Endodermal cell (in vitro differentiated cells): ENCODE measurements around the gene SINHCAF. TPM values are rescaled to one million over a fixed set of nuclear protein-coding genes. Genes with fewer than 3 reads are reported as not detected.
"Not testable (repeated sequence)": the region's sequence is repeated elsewhere in the genome, so short reads cannot be mapped to it uniquely, and the experiment has no call there.

Experiments
- DNase-seq: peaks from one replicate; pipeline ENCODE4 v3.0.0-alpha.2; 2017
- H3K27ac ChIP-seq: 2 replicates; pipeline ENCODE4 v1.5.1; 2013; ENCODE audit warnings: mild to moderate bottlenecking, low read depth, low read length, moderate library complexity
- H3K27me3 ChIP-seq: 2 replicates; pipeline ENCODE4 v1.6.1; 2013; ENCODE audit warnings: mild to moderate bottlenecking, low read length, moderate library complexity; ENCODE audit not compliant: insufficient read depth, control insufficient read depth, poor library complexity, severe bottlenecking
- H3K36me3 ChIP-seq: 2 replicates; pipeline ENCODE4 v1.7.0; 2013; ENCODE audit warnings: mild to moderate bottlenecking, low read length, moderate library complexity; ENCODE audit not compliant: control insufficient read depth, insufficient read depth
- H3K4me1 ChIP-seq: one replicate; pipeline ENCODE4 v1.7.0; 2013; ENCODE audit warnings: low read length; ENCODE audit not compliant: control insufficient read depth, insufficient read depth
- H3K4me3 ChIP-seq: 2 replicates; pipeline ENCODE4 v1.5.1; 2013; ENCODE audit warnings: mild to moderate bottlenecking, low read length, moderate library complexity
- H3K9ac ChIP-seq: 2 replicates; pipeline ENCODE4 v1.6.1; 2013; ENCODE audit warnings: mild to moderate bottlenecking, low read length, moderate library complexity; ENCODE audit not compliant: poor library complexity, severe bottlenecking; ENCODE audit errors: extremely low read depth
- H3K9me3 ChIP-seq: 2 replicates; pipeline ENCODE4 v1.6.1; 2013; ENCODE audit warnings: mild to moderate bottlenecking, low read length, moderate library complexity; ENCODE audit not compliant: control insufficient read depth
- H3K27ac Mint-ChIP-seq: 2 replicates; pipeline ENCODE4 v1.8.0; 2020; ENCODE audit warnings: mixed read lengths
- H3K27me3 Mint-ChIP-seq: 2 replicates; pipeline ENCODE4 v1.8.0; 2021; ENCODE audit warnings: mild to moderate bottlenecking, mixed read lengths; ENCODE audit not compliant: insufficient read depth
- H3K36me3 Mint-ChIP-seq: 2 replicates; pipeline ENCODE4 v1.8.0; 2020; ENCODE audit warnings: low read depth, mixed read lengths
- H3K4me1 Mint-ChIP-seq: 2 replicates; pipeline ENCODE4 v1.8.0; 2020; ENCODE audit warnings: mixed read lengths
- H3K4me3 Mint-ChIP-seq: 2 replicates; pipeline ENCODE4 v1.8.0; 2020; ENCODE audit warnings: mild to moderate bottlenecking, moderate library complexity, mixed read lengths
- H3K9me3 Mint-ChIP-seq: 2 replicates; pipeline ENCODE4 v1.8.0; 2020; ENCODE audit warnings: mild to moderate bottlenecking, mixed read lengths
- WGBS, 2 experiments: methylation state at CpG; one replicate each; pipeline versions ENCODE4 v1.1.5 to v1.1.7; 2013; ENCODE audit warnings: missing lambda C conversion rate in 2 of 2, mixed read lengths in 1 of 2; ENCODE audit not compliant: insufficient coverage in 1 of 2, insufficient read length in 1 of 2; 5-methylcytosine and 5-hydroxymethylcytosine counted together
- total RNA-seq, 2 donors: library from RNA; stranded (reverse); fragmentation: NEBNext Ultra II Directional in 1 of 2; extraction: Animal tissue kit (Norgen Biotek cat#: 25700) in 1 of 2; gene quantifications; 2 replicates in 1 of 2; 3 replicates in 1 of 2; pipeline ENCODE4 v1.2.1, GENCODE V29; 2021
- TF ChIP-seq, protein P1 (sequence below): fragments of 200-600 bp; sonication (generic); conservative IDR thresholded peaks from 2 replicates; pipeline ENCODE4 v1.5.0; 2021; ENCODE audit warnings: antibody characterized with exemption, mild to moderate bottlenecking

Gene SINHCAF
- total RNA-seq, 2 donors from 2014 or later, result 323 to 779 TPM

DNA sequence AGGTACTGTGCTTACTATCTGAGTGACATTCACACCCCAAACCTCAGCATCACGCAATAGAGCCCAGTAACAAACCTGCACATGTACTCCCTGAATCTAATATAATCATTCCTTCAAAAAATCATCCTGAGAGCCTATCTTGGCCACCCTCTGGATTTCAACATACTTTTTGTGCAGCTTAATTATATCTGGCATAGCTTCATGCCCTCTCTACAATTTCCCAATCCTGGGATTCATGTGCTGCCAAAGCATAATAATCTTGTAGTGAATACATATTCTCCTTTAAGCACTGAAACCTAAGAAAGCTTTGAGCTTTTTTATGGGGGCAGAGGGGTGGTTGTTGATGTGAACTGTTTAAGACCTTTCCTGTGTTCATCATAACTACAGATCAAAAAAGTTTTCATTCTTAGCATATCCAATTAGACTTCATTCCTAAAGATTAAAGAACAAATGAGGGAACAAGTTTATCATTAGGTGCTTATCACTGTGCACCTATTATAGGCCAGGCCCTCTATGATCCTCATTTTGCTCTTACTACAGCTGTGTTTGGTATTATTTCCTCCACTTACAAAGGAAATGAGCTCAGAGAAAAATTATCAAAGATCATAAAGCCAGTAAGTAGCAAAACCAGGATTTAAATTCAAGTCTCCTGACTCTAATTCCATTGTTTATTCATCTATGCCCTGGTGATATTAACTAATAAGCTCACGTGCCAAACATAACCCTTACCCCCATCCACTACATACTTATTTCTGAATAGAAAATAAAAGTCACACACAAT lies 51.2 kb downstream of the SINHCAF start:
- no peak overlapping the region for H3K4me3 ChIP-seq
- no peak overlapping the region for H3K4me3 Mint-ChIP-seq
- no peak overlapping the region for H3K27ac Mint-ChIP-seq
- peaks cover 10% of the 10 kb centered on the region for H3K4me1 ChIP-seq
- H3K27ac ChIP-seq, result no peak overlapping the region
- no peaks in the 10 kb centered on the region for H3K27me3 Mint-ChIP-seq
- H3K27me3 ChIP-seq, result no peaks in the 10 kb centered on the region
- TF ChIP-seq, protein P1, sequence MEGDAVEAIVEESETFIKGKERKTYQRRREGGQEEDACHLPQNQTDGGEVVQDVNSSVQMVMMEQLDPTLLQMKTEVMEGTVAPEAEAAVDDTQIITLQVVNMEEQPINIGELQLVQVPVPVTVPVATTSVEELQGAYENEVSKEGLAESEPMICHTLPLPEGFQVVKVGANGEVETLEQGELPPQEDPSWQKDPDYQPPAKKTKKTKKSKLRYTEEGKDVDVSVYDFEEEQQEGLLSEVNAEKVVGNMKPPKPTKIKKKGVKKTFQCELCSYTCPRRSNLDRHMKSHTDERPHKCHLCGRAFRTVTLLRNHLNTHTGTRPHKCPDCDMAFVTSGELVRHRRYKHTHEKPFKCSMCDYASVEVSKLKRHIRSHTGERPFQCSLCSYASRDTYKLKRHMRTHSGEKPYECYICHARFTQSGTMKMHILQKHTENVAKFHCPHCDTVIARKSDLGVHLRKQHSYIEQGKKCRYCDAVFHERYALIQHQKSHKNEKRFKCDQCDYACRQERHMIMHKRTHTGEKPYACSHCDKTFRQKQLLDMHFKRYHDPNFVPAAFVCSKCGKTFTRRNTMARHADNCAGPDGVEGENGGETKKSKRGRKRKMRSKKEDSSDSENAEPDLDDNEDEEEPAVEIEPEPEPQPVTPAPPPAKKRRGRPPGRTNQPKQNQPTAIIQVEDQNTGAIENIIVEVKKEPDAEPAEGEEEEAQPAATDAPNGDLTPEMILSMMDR, result no peak
- peaks cover 59% of the 10 kb centered on the region for H3K36me3 Mint-ChIP-seq
- H3K9me3 ChIP-seq, result no peaks in the 10 kb centered on the region
- no peaks in the 10 kb centered on the region for H3K9me3 Mint-ChIP-seq
- H3K4me1 Mint-ChIP-seq, result peaks cover 28% of the 10 kb centered on the region
- no peak overlapping the region for H3K9ac ChIP-seq
- DNase-seq, result peak; percentile 23
- 95 to 100% methylated on average over 2 of the region's 2 CpGs for WGBS, 2 experiments
- peaks cover 41% of the 10 kb centered on the region for H3K36me3 ChIP-seq

DNA sequence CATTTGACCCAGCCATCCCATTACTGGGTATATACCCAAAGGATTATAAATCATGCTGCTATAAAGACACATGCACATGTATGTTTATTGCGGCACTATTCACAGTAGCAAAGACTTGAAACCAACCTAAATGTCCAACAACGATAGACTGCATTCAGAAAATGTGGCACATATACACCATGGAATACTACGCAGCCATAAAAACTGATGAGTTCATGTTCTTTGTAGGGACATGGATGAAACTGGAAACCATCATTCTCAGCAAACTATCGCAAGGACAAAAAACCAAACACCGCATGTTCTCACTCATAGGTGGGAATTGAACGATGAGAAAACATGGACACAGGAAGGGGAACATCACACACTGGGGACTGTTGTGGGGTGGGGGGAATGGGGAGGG lies 52.2 kb downstream of the SINHCAF start:
- H3K4me3 Mint-ChIP-seq, H3K4me1 ChIP-seq, H3K9me3 Mint-ChIP-seq, H3K4me3 ChIP-seq, H3K27me3 Mint-ChIP-seq, DNase-seq, H3K27me3 ChIP-seq, H3K27ac Mint-ChIP-seq, H3K27ac ChIP-seq, H3K9ac ChIP-seq, H3K9me3 ChIP-seq: not testable (repeated sequence)
- WGBS, 2 experiments, result 98 to 100% methylated on average over 2 to 6 of the region's 6 CpGs
- peaks cover 59% of the 10 kb centered on the region for H3K36me3 Mint-ChIP-seq
- peaks cover 22% of the 10 kb centered on the region for H3K4me1 Mint-ChIP-seq
- H3K36me3 ChIP-seq, result peaks cover 37% of the 10 kb centered on the region

DNA sequence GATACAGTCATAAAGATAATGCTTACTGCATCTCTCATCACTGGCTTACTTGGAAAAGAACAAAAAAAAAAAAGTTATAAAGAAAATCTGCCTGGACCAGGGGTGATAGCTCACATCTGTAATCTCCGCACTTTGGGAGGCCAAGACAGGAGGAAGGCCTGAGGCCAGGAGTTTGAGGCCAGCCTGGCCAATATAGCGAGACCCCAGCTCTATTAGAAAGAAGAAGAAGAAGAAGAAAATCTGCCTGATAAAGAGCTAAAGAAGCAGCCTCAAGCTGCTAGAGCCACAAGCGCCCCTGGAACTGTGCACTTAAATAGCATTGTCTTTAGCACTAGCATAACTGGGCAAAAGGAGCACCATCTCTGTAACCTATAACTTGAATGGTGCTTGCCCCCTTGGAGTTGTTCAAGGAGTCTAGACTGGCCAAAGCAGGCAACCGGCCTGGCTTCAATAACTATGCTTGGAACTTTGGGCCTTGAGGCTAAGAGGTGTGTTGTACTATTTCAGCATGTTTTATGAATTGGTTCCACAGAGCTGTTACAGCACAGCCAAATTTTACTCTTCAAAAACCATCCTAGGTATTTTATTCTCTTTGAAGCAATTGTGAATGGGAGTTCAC lies 53.2 kb downstream of the SINHCAF start:
- Histone ChIP-seq H3K4me3 (no peak overlapping the region), H3K36me3 (peaks cover 31% of the 10 kb centered on the region), H3K27ac (peak overlapping the region; percentile 24), H3K9me3 (no peaks in the 10 kb centered on the region), H3K27me3 (no peaks in the 10 kb centered on the region), H3K9ac (no peak overlapping the region), H3K4me1 (no peaks in the 10 kb centered on the region)
- WGBS, 2 experiments, result 96 to 98% methylated on average over 3 to 4 of the region's 4 CpGs
- no peaks in the 10 kb centered on the region for H3K27me3 Mint-ChIP-seq
- peak overlapping the region; percentile 8 for H3K27ac Mint-ChIP-seq
- DNase-seq, result peak; percentile 50
- H3K36me3 Mint-ChIP-seq, result peaks cover 50% of the 10 kb centered on the region
- no peak overlapping the region for H3K4me3 Mint-ChIP-seq
- no peaks in the 10 kb centered on the region for H3K9me3 Mint-ChIP-seq
- TF ChIP-seq, protein P1, result no peak
- peaks cover 14% of the 10 kb centered on the region for H3K4me1 Mint-ChIP-seq
